HG02571 (cell line): ENCODE results near the gene MAEA.
"Not testable (repeated sequence)": the region's sequence is repeated elsewhere in the genome, so short reads cannot be mapped to it uniquely, and the experiment has no call there.

ENCODE experiments used
- ATAC-seq: cut with Tn5 transposase; IDR thresholded peaks from one replicate; pipeline ENCODE4 v1.9.1; 2021; ENCODE audit warnings: mild to moderate bottlenecking, moderate library complexity; ENCODE audit not compliant: unreplicated experiment

The MAEA gene

DNA sequence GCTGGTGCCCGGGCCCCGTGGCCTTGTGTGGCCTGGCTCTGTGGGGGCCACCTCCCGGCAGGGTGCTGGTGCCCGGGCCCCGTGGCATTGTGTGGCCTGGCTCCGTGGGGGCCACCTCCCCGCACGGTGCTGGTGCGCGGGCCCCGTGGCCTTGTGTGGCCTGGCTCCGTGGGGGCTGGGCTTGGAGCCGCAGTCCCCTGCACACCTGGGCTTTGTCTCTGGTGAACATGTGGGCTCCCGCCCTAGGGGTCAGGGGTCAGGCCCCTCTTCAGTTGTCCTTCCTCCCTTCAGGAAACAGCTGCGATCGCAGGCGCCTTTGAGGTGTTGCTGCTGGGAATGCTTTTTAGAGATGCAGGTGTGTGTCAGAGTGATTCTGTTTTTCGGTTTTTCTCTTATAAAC lies 74.5 kb downstream of the MAEA start:
- no peak for ATAC-seq

DNA sequence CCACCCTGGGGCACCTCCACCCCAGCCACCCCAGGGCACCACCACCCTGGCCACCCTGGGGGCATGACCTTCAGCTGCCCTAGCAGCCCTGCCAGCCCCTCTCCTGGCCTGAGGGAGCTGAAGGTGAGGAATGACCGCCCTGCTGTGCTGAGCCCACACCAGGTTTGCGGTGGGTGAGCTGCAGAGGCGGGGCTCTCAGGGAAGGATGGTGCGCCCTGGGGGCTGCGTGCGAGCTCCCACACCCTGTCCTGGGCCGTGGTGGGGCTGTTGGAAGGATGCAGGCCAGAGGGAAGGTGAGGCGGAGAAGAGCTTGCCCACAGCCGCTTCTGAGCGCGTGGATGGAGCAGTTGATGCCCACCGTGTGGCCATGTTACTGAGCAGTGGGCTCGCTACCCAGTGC lies 75.1 kb downstream of the MAEA start:
- no peak for ATAC-seq

DNA sequence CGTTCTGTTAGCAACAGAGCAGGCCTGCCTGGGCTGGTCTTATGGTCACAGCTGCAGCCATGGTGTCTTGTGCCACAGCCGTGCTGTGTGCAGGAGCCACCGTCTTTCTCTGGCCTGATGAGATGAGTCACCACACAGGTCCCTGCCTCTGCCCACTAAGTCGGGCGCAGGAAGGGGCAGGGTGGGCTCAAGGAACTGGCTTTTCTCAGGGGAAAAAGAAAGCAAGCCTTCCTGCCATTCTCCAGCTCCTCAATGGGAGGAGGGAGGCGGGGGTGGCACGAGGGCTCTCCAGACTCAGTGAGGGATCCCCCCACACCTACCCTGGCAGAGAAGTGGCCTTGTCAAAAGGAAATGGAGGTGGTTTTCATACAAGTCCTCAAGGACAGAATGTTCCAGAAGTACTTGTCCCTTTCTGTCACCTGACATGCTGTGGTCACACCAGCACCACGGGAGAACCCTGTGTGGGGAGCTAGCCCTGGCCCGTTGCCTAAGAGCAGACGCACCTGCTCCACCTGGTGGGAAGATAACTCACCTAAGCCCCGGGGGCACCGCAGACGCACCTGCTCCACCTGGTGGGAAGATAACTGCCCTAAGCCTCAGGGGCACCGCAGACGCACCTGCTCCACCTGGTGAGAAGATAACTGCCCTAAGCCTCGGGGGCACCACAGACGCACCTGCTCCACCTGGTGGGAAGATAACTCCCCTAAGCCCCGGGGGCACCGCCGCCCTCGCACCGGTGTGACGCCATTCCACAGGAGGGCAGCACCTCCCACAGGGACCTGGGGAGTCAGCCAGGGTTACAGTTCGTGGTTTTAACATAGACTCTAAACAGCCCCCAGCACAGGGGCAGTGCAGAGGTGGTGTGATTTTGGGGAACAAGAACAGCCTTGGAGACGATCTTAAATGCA lies 75.8 kb downstream of the MAEA start:
- ATAC-seq, result no peak

DNA sequence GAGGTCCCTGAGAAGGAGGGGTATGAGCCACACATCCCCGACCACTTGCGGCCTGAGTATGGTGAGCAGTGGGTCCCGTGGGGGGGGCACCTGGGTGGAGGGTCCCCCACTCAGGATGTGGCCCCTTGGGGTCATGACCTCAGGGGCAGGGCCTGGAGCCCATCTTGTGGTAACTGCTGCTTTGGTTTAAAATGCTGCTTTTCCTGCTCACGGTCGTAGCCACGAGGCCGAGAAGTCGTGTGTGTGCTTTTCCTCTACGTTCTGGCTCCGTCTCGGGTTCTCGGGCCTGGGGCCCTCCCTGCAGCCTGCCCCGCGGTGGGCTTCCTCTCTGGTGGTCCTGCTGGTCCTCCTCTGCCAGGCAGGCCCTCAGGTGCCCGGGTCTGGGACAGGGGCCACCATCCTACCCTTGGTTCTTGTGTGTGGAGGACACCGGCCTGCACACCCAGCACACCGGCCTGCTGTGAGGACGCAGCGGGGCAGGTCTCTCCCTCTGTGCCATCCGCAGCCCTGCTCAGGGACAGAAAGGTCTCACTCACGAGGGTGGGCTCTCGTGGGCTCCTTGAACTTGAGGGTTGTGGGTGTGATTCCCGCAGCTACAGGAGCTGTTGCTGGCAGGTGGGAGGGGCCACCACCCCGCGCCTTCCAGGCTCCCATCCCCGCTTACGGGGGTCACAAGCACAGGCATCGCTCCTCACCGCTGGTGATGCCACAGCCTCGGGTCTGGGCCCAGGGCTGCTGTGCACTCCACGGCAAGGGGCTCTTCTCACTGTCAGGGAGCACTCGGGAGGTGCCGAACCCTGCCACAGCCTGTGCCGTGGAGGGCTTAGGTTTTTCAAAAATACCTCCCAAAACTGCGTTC lies 76.9 kb downstream of the MAEA start:
- ATAC-seq, result no peak

DNA sequence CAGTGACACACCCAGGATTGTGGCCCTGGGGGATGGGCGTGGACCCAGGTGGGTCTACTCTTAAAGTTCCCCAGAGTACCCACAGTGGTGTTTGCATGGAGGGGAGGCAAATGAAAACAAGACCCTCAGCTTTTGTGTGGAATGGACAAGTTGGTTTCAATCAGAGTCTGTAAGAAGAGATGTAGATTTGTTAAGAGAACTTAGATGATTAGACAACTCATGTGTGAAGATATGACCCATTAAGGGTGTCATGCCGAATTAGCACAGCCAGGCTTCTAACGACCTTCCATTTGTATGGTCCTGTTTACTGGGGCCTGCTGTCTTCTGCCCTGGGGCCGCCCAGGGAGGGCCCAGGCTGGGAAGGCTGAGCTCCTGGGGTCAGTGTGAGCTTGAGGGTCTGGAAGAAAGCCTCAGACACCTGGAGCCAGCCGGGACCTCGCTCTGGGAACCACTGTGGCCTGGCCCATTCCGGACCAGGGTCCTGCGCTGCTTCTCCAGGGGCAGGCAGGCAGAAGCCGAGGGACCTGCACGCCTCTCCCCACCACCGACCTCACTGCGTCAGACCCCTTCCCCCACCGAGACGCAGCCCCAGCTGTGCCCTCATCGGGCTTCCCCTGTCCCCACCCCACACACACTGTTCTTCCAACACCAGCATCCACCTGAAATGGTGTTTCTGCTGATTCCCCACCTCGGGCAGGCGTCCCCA lies 77.7 kb downstream of the MAEA start:
- ATAC-seq, result no peak

DNA sequence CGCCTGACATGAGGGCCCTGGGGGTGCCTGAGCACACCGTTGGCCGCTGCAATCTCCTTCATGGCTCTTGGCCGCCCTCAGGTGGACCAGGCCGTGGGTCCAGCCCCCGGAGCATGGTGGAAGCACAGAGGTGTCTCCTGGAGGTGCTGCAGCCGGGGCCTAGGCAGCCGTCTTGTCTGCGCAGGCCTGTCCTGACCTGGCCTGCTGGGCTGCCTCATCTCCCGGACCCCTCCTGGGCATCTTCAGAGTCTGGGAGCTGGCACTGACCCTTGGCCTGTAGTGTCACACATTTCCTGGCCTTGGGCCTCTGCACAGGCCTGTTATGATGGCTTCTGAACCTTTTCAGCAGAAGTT lies 78.2 kb downstream of the MAEA start:
- ATAC-seq, result no peak

DNA sequence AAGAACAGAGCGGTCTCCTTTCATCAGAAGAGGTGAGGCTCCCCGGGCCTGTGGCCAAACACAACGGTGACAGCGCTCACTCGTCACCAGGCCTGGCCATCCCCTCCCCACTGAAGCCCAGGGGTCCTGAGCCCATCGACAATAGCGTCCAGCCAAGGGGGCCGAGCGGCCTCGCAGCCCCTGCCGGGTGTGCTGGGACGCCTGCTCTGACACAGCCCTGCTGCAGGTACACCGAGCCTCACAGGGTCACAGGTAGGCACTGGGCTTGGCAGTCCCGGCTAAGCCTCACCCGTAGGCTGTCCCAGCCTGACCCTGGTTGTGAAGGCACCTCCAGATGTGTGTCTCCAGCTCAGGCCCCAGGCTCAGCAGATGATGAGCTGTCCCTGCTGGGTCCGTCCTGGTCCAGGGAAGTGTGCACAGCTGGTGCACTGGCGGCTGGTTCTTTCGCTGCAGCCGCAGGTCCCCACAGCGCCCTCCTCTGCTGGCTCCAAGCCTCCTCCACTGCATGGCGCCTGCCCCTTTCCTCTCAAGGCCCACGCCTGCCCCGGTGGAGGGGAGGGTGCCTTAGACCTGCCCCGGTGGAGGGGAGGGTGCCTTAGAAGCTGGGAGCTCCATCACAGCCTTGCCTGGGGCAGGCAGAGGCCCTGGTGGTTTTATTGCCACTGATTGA lies 78.9 kb downstream of the MAEA start:
- no peak for ATAC-seq

DNA sequence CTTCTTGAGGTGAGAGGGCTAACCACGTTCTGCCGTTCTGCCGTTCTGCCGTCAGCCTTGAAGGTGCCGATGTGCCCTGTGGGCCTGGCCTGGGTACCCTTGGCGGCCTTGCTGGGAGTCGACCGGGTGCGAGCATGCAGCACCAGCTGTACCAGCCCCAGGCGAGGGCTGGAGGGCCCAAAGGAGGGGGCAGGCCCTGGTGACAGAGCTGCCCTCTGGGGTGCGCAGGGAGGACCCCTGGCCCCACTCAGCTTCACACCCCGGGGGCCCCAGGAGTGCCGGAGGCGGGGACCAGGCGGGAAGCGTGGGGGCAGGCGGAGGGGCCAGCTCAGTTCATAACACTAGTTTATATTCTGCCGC lies 79.4 kb downstream of the MAEA start:
- ATAC-seq, result no peak

DNA sequence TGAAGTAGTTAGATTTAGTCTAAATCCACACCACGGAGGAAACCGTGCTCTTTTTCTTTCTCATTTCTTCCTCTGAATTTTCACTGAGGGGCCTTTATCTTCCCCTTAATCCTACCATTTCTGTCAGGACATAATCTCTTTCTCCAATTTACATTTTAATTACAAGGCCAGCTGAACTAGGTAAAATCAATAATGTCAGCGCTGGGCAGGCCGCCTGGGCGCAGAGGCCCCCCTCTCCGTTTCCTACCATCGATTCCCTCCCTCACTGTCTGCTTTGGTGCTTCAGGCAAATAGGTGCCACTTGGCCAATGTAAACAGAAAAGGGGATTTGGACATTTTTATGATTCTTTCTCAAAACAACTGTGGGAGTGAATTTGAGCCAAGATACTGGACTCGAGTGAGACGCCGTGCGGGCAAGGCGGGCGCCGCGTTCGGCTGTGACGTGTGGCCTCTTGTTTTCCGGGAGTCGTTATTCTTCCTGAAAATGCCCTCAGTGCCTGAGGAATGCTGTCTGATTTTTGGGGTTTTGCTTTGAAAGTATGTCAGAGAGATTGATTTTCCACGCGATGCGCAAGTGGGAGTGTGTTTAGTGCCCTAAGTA lies 79.9 kb downstream of the MAEA start:
- ATAC-seq, result no peak

DNA sequence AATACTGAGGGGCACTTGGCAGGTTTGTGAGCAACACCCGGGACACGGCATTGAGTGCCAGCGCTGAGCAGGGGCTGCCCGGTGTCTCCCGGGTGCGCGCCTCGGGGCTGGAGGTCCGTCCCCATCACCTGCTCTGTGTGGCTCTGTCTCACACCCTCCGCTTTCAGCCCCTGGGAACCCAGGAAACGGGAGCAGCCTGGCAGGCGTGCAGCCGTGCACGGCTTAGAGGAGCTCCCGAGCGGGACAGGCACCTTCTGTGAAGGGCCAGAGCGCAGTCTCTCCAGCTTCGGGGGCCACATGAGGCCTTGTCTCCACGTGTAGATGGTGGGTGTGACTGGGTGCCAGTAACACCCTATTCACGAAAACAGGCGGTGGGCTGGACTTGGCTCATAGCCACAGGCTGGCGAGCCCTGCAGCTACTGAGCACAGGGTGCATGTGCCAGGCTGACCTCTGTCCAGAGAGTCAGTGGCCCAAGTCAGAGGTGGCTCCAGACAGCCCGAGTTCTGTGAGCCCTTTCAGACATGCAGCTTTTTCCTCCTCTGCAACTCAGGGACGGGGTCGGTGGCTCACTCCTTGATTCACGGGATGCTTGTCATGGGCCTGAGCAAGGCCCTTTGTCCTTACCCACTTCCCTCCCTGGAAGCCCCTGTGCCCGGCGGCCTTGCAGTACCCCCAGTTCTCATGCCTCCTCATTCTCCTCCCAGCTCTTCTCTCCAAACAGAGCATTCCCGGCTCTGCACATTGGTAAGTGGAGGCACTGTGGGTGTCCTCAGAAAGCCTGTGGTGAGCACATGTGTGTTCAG lies 80.8 kb downstream of the MAEA start:
- no peak for ATAC-seq

DNA sequence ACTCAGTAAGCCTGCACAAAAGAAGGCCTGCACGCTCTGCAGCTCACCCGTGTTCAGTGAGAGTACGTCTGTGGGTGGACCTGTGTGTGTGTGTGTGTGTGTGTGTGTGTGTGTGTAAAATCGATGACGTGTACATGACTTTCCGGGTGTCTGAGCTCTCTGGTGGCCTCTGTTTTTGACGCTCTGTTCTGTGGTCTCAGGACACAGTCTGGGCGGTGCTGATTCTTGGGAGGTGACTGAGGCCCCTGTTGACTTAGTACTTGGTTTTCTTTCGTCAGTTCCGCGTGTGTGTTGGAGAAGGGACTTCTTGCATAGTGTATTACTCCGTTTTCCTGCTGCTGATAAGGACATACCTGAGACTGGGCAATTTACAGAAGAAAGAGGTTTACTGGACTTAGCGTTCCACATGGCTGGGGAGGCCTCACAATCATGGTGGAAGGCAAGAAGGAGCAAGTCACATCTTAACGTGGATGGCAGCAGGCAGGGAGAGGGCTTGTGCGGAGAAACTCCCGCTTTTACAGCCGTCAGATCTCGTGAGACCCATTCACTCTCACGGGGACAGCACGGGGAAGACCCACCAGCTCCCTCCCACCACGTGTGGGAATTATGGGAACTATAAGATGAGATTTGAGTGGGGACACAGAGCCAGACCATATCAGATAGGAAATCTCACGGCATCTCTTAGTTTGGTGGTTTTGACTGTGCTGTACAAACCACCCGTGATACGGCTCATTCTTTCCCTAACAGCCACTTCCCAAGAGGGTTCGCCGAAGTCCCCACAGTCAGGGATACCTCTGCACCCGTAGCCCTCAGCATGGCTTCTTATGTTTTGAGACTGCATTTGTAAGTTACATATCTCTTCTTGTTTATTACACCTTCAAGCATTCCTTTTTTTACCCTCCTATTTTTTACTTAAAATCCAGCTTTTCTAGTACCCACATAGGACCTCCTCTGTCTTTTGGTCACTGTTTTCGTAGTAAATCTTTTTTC lies 81.8 kb downstream of the MAEA start:
- no peak for ATAC-seq

DNA sequence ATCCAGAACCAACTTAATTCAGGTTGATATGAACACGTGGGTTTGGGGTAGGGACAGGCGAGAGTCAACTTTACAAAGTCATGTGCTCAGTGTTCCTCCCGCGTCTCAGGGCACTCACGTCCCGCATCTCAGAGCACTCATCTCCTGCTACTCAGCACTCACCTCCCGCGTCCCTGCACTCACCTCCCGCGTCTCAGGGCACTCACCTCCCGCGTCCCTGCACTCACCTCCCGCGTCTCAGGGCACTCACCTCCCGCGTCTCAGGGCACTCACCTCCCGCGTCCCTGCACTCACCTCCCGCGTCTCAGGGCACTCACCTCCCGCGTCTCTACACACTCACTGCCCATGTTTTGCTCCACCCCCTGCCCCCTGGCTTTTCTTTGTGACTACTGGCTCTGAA lies 82.9 kb downstream of the MAEA start:
- not testable (repeated sequence) for ATAC-seq

DNA sequence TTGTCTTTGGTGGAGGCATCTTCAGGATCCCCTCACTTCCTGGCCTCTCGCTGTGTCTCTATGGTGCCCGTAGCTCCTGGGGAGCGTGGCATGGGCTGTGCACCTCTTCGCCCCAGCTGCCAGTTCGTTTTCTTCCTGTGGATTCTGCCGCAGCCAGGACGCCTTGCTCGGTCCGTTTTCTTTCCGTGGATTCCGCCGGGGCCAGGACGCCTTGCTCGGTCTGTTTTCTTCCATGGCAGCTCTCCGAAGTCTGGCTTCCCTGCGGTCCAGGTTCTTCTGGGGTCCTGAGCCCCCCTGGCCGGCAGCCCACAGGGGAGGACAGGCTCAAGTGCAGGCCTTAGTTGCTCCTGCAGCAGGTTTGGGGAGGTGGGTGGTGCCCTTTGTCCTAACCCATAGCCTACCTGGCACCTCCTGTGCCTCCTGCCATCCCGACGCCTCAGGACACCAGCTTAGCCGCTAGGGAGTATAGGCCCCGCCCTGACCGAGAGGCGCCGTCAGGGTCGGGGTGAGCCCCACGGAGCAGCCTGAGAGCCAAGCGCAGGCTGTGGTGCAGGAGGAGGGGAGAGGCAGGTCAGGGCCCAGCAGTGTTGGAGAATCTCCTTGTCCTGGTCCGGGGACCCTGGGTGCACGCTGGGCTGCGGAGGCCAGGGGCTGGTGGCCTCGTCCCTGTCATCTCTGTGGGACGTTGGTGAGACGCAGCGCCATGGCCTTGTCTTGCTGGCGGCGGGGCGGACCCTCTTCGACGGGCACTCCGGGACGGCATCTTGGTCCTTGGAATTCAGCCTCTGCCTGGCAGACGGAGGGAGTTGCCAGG lies 84.4 kb downstream of the MAEA start:
- no peak for ATAC-seq

DNA sequence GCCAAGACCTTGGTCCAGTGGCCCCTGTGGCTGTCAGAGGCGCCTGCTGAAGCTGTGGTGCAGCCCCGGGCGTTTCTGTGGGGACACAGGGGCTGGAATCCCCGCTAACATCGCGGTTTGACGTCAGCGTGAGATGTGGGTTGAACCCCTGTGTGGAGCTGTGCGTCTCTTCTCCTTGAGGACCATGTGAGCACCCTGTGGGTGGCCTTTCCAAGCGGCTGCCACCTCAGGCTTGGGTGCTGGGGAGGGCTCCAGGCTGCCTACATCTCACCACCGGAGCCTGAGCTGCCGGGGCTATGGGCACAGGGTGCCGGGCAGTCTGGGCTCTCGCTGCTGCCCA lies 85.0 kb downstream of the MAEA start:
- ATAC-seq, result no peak

DNA sequence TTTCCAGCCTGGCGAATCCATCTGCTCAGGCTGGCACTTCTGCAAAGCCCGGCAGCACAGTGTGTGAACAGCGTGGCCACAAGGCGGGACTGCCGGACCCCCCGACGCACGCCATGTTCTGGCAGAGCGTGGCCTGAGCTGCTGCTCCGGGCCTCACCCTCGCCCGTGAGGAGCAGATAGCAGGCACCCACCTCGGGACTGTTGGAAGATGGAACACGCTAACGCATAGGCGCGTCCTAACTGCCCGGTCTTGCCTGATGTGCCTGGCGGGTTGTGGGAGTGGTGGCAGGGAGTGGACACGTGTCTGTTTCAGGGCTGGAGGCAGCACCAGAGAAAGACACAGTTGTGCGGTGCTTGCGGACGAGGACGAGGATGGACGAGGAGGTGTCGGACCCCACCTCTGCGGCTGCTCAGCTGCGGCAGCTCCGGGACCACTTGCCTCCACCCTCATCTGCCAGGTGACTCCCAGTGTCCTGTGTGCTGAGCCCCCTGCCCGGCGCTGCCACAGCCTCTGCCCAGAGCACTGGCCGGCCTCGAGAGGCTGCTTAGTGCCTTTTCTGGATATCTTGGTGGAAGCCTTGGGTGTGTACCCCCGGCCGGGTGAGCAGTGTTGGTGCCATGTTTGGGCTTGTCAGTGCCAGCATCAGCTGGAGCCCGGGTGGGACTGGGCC lies 85.5 kb downstream of the MAEA start:
- no peak for ATAC-seq

DNA sequence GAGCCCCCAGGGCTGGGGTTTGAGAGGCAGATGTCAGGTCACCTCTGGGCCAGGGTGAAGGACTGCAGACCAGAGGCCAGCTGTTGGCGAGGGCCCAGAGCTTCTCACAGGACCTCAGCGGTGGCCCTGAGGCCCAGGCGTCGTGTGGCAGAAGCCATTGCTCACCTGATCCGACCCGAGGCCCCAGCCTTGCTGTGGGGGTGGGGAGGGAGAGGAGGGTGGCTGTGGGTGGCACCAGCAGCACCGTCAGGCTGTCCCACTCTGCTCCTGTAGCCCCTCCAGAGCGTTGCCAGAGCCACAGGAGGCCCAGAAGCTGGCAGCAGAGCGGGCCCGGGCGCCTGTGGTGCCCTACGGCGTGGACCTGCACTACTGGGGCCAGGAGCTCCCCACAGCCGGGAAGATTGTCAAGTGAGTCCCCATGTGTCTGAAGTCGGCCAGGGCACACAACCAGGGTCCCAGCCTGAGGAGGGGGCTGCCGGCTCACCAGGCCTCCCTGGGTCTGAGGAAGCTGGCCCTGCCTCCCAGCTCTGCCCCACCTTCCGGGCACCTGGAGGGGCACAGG lies 86.2 kb downstream of the MAEA start:
- no peak for ATAC-seq

DNA sequence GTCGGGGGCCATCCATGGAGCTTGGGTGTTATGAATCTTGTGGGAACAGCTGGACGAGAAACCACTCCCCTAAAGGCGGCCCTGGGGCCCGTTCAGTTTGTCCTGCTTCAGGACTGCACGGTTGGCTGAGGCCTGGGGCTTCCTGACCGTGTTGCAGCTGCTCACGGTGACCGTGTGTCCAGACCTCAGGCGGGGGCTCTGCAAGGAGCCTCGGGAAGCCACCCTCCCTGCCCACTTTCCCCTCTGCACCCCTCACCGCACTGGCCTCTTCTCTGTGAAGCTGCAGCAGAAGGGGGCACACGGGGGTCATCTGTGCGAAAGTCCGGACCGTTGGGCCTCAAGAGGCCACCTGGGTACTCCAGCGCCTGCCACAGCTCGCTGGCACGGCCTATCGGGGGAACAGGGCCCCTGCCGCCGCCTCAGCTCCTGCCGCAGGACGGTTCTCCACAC lies 86.7 kb downstream of the MAEA start:
- ATAC-seq, result no peak
